Measurements from ENCODE around the gene RALGAPB. TPM values are rescaled to one million over a fixed set of nuclear protein-coding genes. Genes with fewer than 3 reads are reported as not detected.

Gene RALGAPB
- total RNA-seq, 1 experiment from 2014 or later, result 36.7 TPM

DNA sequence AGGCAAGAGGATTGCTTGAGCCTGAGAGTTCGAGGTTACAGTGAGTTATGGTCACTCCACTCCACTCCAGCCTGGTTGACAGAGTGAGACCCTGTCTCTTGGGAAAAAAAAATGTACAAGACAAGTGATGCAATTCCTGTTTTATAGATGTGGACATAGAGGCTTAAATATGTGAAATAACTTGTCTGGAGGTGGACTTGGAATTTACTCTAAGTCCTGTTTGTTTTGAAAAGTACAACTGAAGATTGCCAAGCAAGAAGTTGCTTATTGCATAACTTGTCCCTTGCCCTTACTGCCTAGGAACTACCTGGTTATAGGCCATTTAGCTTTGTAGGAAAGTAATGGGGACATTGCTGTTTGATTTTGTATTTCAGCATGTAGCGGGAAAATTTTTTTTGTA lies 82.3 kb downstream of the RALGAPB start:
- TF ChIP-seq MYBL2 (CRISPR knock-in tag; IDR thresholded peaks at IDR 0.05) (no peak), SP1 (CRISPR knock-in tag; conservative IDR thresholded peaks at IDR 0.05) (no peak), ZNF263 (CRISPR knock-in tag; IDR thresholded peaks at IDR 0.05; ENCODE audit: low read depth) (no peak), ZNF396 (CRISPR knock-in tag; IDR thresholded peaks at IDR 0.05; ENCODE audit: borderline replicate concordance) (no peak)
- TF ChIP-seq, protein P1, sequence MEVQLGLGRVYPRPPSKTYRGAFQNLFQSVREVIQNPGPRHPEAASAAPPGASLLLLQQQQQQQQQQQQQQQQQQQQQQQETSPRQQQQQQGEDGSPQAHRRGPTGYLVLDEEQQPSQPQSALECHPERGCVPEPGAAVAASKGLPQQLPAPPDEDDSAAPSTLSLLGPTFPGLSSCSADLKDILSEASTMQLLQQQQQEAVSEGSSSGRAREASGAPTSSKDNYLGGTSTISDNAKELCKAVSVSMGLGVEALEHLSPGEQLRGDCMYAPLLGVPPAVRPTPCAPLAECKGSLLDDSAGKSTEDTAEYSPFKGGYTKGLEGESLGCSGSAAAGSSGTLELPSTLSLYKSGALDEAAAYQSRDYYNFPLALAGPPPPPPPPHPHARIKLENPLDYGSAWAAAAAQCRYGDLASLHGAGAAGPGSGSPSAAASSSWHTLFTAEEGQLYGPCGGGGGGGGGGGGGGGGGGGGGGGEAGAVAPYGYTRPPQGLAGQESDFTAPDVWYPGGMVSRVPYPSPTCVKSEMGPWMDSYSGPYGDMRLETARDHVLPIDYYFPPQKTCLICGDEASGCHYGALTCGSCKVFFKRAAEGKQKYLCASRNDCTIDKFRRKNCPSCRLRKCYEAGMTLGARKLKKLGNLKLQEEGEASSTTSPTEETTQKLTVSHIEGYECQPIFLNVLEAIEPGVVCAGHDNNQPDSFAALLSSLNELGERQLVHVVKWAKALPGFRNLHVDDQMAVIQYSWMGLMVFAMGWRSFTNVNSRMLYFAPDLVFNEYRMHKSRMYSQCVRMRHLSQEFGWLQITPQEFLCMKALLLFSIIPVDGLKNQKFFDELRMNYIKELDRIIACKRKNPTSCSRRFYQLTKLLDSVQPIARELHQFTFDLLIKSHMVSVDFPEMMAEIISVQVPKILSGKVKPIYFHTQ (CRISPR knock-in tag; IDR thresholded peaks at IDR 0.05), result no peak
- TF ChIP-seq, protein P2, sequence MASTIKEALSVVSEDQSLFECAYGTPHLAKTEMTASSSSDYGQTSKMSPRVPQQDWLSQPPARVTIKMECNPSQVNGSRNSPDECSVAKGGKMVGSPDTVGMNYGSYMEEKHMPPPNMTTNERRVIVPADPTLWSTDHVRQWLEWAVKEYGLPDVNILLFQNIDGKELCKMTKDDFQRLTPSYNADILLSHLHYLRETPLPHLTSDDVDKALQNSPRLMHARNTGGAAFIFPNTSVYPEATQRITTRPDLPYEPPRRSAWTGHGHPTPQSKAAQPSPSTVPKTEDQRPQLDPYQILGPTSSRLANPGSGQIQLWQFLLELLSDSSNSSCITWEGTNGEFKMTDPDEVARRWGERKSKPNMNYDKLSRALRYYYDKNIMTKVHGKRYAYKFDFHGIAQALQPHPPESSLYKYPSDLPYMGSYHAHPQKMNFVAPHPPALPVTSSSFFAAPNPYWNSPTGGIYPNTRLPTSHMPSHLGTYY (CRISPR knock-in tag; IDR thresholded peaks at IDR 0.05), result no peak
- Mint-ChIP-seq H3K4me1 (no peaks in the 10 kb centered on the region), H3K36me3 (peaks cover 37% of the 10 kb centered on the region), H3K9me3 (no peaks in the 10 kb centered on the region), H3K4me3 (no peak overlapping the region), H3K27ac (no peak overlapping the region), H3K27me3 (ENCODE audit: low read depth) (no peaks in the 10 kb centered on the region)
- ATAC-seq (no peak), DNase-seq (ENCODE audit: low spot score) (no peak)
- ChIA-PET CTCF (no interaction called here), POLR2A (no interaction called here)

DNA sequence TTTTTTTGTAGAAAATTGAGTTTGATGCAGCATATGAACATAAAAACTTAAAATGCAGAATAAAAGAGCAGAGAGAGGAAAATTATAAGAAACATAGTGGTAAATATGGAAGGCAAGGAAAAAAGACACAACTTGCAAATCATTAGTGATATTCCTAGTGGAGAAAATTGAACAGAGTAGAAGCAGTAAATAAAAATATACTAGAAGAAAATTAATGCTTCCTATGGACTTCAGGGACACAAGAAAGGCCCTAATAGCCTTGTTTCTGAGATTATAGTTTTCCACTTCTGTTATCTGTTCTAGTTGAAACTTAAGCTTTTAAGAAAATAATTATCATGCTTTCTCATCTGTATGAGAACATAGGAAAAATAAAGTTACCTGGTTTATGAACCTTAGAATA lies 82.8 kb downstream of the RALGAPB start:
- CTCF ChIA-PET, result no interaction called here
- H3K4me1 Mint-ChIP-seq, result no peaks in the 10 kb centered on the region
- no peak overlapping the region for H3K4me3 Mint-ChIP-seq
- H3K9me3 Mint-ChIP-seq, result no peaks in the 10 kb centered on the region
- peaks cover 38% of the 10 kb centered on the region for H3K36me3 Mint-ChIP-seq
- H3K27me3 Mint-ChIP-seq (ENCODE audit: low read depth), result no peaks in the 10 kb centered on the region
- ATAC-seq (no peak), DNase-seq (ENCODE audit: low spot score) (no peak)
- POLR2A ChIA-PET, result no interaction called here
- no peak overlapping the region for H3K27ac Mint-ChIP-seq
- no peak for TF ChIP-seq TP53 (CRISPR knock-in tag; IDR thresholded peaks at IDR 0.05)
- TF ChIP-seq ZNF423 (CRISPR knock-in tag; IDR thresholded peaks at IDR 0.05), result no peak
- TF ChIP-seq GABPB1 (CRISPR knock-in tag; IDR thresholded peaks at IDR 0.05), result no peak
- no peak for TF ChIP-seq ETV6 (CRISPR knock-in tag; IDR thresholded peaks at IDR 0.05)
- TF ChIP-seq, protein P3, sequence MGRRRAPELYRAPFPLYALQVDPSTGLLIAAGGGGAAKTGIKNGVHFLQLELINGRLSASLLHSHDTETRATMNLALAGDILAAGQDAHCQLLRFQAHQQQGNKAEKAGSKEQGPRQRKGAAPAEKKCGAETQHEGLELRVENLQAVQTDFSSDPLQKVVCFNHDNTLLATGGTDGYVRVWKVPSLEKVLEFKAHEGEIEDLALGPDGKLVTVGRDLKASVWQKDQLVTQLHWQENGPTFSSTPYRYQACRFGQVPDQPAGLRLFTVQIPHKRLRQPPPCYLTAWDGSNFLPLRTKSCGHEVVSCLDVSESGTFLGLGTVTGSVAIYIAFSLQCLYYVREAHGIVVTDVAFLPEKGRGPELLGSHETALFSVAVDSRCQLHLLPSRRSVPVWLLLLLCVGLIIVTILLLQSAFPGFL (CRISPR knock-in tag; IDR thresholded peaks at IDR 0.05; ENCODE audit: borderline replicate concordance), result no peak

DNA sequence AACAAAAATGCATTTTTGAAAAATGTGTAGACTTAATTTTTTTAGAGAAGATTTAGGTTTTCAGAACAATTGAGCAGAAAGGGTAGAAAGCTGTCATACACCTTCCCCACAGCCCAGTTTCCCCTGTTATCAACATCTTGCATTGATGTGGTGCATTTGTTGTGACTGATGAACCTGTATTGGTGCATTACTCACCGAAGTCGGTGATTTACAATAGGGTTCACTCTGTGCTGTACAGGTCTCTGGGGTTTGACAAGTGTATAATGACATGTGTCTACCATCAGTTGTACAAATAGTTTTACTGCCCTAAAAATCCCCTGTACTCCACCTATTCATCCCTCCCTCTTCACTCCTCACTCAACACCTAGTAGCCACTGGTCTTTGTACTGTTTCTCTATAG lies 84.5 kb downstream of the RALGAPB start:
- CTCF ChIA-PET, result no interaction called here
- peaks cover 34% of the 10 kb centered on the region for H3K36me3 Mint-ChIP-seq
- H3K9me3 Mint-ChIP-seq, result no peaks in the 10 kb centered on the region
- H3K4me3 Mint-ChIP-seq, result no peak overlapping the region
- H3K27me3 Mint-ChIP-seq (ENCODE audit: low read depth), result no peaks in the 10 kb centered on the region
- H3K4me1 Mint-ChIP-seq, result no peaks in the 10 kb centered on the region
- POLR2A ChIA-PET, result no interaction called here
- ATAC-seq, result no peak
- no peak overlapping the region for H3K27ac Mint-ChIP-seq
- no peak for DNase-seq (ENCODE audit: low spot score)
- no peak for TF ChIP-seq HMGA2 (CRISPR knock-in tag; IDR thresholded peaks at IDR 0.05)

DNA sequence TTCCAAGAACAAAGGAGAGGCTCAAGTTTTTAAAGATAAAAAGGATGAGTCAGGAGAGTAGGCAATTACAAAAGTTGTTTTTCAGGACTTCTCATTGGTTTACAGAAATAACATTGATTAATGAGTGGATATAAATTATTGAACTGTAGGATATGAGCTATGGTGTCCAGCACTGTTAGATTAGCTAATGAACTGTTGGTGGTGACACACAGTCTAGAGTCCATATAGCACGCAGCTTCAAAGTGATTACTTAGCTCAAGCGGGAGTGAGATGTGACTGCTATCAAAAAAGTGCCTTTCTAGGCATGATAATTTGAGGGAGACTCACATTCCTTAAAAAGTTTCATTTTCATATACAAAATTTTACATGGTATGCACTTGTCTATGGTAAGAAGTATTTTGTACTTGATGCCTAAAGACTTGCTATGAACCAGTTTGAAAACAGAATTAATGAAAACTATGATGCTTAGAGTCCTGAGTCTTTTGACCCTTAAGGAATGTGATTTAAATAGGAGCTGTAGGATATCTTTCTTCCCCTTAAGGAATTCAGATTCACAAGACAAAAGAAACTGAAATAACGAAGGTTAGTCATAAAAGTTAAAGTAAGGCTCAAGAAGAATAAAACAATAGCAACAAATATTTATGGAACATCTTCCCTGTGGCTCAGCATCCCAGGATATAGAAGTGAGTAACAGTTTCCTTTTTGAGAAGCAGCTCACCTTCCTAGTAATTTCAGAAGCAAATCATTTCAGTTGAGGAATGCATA lies 86.1 kb downstream of the RALGAPB start:
- no peaks in the 10 kb centered on the region for H3K4me1 Mint-ChIP-seq
- peaks cover 37% of the 10 kb centered on the region for H3K36me3 Mint-ChIP-seq
- DNase-seq (ENCODE audit: low spot score) (no peak), ATAC-seq (no peak)
- no peaks in the 10 kb centered on the region for H3K27me3 Mint-ChIP-seq (ENCODE audit: low read depth)
- H3K27ac Mint-ChIP-seq, result no peak overlapping the region
- H3K9me3 Mint-ChIP-seq, result no peaks in the 10 kb centered on the region
- POLR2A ChIA-PET, result no interaction called here
- CTCF ChIA-PET, result no interaction called here
- H3K4me3 Mint-ChIP-seq, result no peak overlapping the region
- TF ChIP-seq ZNF416 (CRISPR knock-in tag; IDR thresholded peaks at IDR 0.05) (no peak), FOXJ3 (CRISPR knock-in tag; IDR thresholded peaks at IDR 0.05; ENCODE audit: borderline replicate concordance) (no peak), ZNF138 (CRISPR knock-in tag; conservative IDR thresholded peaks at IDR 0.05) (no peak), CREM (CRISPR knock-in tag; IDR thresholded peaks at IDR 0.05) (no peak), NR3C1 (CRISPR knock-in tag; conservative IDR thresholded peaks at IDR 0.05; ENCODE audit: low read depth) (no peak), SP1 (CRISPR knock-in tag; conservative IDR thresholded peaks at IDR 0.05) (no peak), NFE2L1 (CRISPR knock-in tag; IDR thresholded peaks at IDR 0.05) (no peak), GRHL2 (CRISPR knock-in tag; IDR thresholded peaks at IDR 0.05; ENCODE audit: insufficient replicate concordance, severe bottlenecking) (no peak), EMX1 (CRISPR knock-in tag; IDR thresholded peaks at IDR 0.05) (no peak)
- TF ChIP-seq, protein P4, sequence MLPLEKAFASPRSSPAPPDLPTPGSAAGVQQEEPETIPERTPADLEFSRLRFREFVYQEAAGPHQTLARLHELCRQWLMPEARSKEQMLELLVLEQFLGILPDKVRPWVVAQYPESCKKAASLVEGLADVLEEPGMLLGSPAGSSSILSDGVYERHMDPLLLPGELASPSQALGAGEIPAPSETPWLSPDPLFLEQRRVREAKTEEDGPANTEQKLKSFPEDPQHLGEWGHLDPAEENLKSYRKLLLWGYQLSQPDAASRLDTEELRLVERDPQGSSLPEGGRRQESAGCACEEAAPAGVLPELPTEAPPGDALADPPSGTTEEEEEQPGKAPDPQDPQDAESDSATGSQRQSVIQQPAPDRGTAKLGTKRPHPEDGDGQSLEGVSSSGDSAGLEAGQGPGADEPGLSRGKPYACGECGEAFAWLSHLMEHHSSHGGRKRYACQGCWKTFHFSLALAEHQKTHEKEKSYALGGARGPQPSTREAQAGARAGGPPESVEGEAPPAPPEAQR (CRISPR knock-in tag; IDR thresholded peaks at IDR 0.05), result no peak
- TF ChIP-seq, protein P5, sequence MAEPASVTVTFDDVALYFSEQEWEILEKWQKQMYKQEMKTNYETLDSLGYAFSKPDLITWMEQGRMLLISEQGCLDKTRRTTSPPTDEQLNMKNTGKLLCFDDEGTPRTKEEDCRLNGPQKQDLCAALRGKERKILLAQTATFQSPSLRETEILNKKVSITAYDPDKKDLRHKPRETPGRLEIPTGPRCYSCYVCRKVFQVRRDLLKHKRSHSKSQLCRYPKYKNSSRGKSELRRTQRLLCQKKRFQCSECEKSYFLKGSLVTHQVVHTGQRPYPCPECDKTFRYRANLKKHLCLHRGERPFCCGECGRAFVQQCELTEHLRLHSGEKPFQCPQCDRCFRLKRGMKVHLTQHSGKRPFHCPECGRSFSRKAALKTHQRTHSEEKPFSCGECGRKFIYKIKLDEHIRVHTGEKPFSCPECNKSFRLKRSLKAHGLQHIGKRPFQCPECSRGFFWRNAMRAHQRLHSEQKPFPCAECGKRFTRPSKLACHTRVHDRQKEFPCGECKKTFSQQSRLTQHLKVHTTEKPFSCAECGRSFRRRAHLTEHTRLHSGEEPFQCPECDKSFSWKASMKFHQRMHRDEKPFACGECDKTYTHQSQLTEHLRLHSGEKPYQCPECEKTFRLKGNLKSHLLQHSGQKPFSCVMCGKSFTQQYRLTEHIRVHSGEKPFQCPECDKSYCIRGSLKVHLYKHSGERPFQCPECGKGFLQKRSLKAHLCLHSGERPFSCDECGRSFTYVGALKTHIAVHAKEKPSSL (CRISPR knock-in tag; conservative IDR thresholded peaks at IDR 0.05), result no peak
